Measurements from ENCODE around the gene CC2D2A.
"Not testable (repeated sequence)": the region's sequence is repeated elsewhere in the genome, so short reads cannot be mapped to it uniquely, and the experiment has no call there.

Gene CC2D2A

DNA sequence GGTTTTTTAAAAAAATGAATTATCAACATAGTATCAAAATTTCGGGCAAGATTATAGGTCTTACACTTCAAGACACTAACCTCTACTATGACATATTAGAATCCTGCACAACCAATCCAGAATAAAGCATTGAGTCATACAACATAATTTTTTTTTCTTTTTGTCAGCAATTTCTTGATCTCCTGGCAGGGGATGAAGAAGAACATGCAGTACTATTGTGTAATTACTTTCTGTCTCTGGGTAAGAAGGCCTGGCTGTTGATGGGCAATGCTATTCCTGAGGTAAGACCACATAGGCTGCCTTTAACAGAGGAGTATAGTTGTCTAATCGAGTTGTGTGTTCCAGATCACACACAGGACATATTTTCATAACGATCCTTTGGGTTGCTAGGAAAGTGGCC is 118.0 kb downstream of the CC2D2A start:
- Histone ChIP-seq H3K4me3 (no peak overlapping the region), H3K9ac (ENCODE audit: insufficient read length) (no peak overlapping the region), H3K27ac (no peak overlapping the region), H3K36me3 (ENCODE audit: insufficient read depth, low read length) (no peaks in the 10 kb centered on the region), H3K9me3 (ENCODE audit: low read depth, low read length) (no peaks in the 10 kb centered on the region)
- TF ChIP-seq EZH2 (IDR thresholded peaks at IDR 0.05) = no peak
- no peak for TF ChIP-seq POLR2AphosphoS5 (IDR thresholded peaks at IDR 0.05; ENCODE audit: borderline replicate concordance, low read depth, low read length)
- TF ChIP-seq FOXP2 (optimal IDR thresholded peaks at IDR 0.05; ENCODE audit: control extremely low read depth, extremely low read length, insufficient read depth) = no peak
- no peak for DNase-seq (ENCODE audit: low read depth, low spot score)

DNA sequence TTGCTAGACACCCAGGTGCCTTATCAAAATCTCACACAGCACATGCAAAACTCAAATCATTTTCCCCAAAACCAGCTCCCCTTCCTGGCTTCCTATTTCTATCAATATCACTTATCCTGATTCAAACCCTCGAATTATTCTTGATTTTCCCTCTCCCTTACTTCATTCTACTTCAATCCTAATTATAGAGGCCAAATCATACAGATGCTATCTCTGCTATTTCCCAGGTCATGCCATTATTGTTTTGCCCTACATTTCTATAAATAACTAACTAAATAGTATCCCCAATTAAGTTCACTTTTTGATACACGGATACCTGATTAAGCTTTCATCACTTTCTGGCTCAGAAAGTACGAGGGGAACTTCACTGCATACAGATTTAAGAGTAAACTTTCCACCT is 123.1 kb downstream of the CC2D2A start:
- Histone ChIP-seq H3K27ac (no peak overlapping the region), H3K4me3 (no peak overlapping the region), H3K36me3 (ENCODE audit: insufficient read depth, low read length) (no peaks in the 10 kb centered on the region), H3K9me3 (ENCODE audit: low read depth, low read length) (no peaks in the 10 kb centered on the region), H3K9ac (ENCODE audit: insufficient read length) (no peak overlapping the region)
- TF ChIP-seq FOXP2 (optimal IDR thresholded peaks at IDR 0.05; ENCODE audit: control extremely low read depth, extremely low read length, insufficient read depth) (no peak), EZH2 (IDR thresholded peaks at IDR 0.05) (no peak), POLR2AphosphoS5 (IDR thresholded peaks at IDR 0.05; ENCODE audit: borderline replicate concordance, low read depth, low read length) (no peak)
- DNase-seq (ENCODE audit: low read depth, low spot score) = no peak

DNA sequence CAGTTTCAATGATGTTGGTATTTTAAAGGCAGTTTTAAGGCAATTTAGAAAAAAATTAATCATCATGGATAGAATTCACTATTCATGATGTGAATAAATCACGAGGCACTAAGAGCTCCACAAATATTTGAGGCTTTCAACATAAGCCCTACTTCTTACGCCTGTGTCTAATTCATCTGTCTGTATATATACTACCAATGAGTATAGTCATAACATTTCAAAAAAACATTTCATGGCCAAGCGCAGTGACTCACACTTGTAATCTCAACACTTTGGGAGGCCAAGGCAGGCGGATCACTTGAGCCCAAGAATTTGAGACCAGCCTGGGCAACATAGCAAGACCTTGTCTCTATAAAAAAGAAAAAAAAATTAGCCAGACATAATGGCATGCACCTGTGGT is 129.0 kb downstream of the CC2D2A start:
- no peak for TF ChIP-seq EZH2 (IDR thresholded peaks at IDR 0.05)
- no peak for TF ChIP-seq FOXP2 (optimal IDR thresholded peaks at IDR 0.05; ENCODE audit: control extremely low read depth, extremely low read length, insufficient read depth)
- TF ChIP-seq POLR2AphosphoS5 (IDR thresholded peaks at IDR 0.05; ENCODE audit: borderline replicate concordance, low read depth, low read length) = no peak
- peaks cover 4% of the 10 kb centered on the region; the same call in 1 of the 2 replicates for H3K36me3 ChIP-seq (ENCODE audit: insufficient read depth, low read length)
- no peak overlapping the region for H3K9ac ChIP-seq (ENCODE audit: insufficient read length)
- H3K9me3 ChIP-seq (ENCODE audit: low read depth, low read length) = no peaks in the 10 kb centered on the region
- DNase-seq (ENCODE audit: low read depth, low spot score) = no peak
- H3K27ac ChIP-seq = no peak overlapping the region
- no peak overlapping the region for H3K4me3 ChIP-seq

DNA sequence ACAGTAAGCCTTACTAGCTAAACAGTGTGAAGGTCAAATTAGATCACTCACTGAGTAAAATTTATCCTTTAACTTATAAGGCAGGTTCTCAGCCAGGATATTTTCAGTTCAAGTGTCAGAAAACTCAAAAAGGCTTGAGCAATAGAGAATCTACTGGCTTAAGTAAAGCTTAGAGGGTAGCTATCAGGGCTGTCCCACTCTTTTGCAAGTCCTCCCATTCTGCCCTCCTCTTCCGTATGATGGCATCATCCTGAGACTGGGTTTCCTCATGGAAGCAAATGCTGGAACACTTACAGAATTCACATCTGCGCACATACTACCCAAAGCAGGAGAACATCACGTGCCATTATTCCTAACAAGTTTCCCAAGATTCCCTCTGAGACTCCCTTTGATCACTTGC is 130.5 kb downstream of the CC2D2A start:
- Histone ChIP-seq H3K9ac (ENCODE audit: insufficient read length) (no peak overlapping the region), H3K4me3 (no peak overlapping the region), H3K27ac (no peak overlapping the region), H3K9me3 (ENCODE audit: low read depth, low read length) (no peaks in the 10 kb centered on the region), H3K36me3 (ENCODE audit: insufficient read depth, low read length) (peaks cover 11% of the 10 kb centered on the region; the same call in 1 of the 2 replicates)
- no peak for TF ChIP-seq FOXP2 (optimal IDR thresholded peaks at IDR 0.05; ENCODE audit: control extremely low read depth, extremely low read length, insufficient read depth)
- TF ChIP-seq EZH2 (IDR thresholded peaks at IDR 0.05) = no peak
- TF ChIP-seq POLR2AphosphoS5 (IDR thresholded peaks at IDR 0.05; ENCODE audit: borderline replicate concordance, low read depth, low read length) = no peak
- no peak for DNase-seq (ENCODE audit: low read depth, low spot score)

DNA sequence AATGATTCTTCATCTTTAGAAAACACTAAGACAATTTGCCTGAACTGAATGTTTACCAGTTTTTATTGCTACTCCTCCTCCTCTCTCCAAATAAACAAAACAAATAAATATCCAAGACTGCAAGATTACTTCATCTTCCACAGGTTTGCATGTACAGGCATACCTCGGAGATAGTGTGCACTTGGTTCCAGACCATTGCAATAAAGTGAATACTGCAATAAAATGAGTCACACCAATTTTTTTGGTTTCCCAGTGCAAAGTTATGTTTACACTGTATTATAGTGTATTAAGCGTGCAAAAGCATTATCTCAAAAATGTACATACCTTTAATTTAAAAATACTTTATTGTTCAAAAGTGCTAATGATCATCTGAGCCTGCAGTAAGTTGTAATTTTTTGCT is 132.2 kb downstream of the CC2D2A start:
- Histone ChIP-seq H3K36me3 (ENCODE audit: insufficient read depth, low read length) (peaks cover 18% of the 10 kb centered on the region; the same call in 1 of the 2 replicates), H3K27ac (no peak overlapping the region), H3K9ac (ENCODE audit: insufficient read length) (no peak overlapping the region)

DNA sequence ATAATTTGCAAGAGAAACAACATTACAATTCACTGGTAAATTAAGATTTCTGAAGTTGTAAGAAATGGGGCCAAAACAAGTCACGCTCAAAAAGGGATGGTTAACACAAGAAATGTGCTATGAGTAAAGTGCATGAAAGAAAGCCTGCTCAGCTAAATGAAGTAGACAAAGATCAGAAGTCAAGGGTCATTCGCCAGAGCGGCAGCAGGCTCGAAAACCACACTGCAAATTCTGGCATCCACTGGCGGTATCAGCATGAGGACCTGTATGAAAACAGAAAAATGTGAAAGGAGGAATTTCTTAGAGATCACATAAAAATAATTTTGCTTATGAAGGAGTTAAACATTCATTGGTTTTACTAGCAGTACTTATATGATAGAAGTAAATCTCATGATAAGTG is 135.9 kb downstream of the CC2D2A start:
- Histone ChIP-seq H3K27ac (no peak overlapping the region), H3K4me3 (no peak overlapping the region), H3K9me3 (ENCODE audit: low read depth, low read length) (no peaks in the 10 kb centered on the region), H3K9ac (ENCODE audit: insufficient read length) (no peak overlapping the region), H3K36me3 (ENCODE audit: insufficient read depth, low read length) (peaks cover 14% of the 10 kb centered on the region; the same call in 1 of the 2 replicates)
- TF ChIP-seq POLR2AphosphoS5 (IDR thresholded peaks at IDR 0.05; ENCODE audit: borderline replicate concordance, low read depth, low read length) = no peak
- TF ChIP-seq EZH2 (IDR thresholded peaks at IDR 0.05) = no peak
- TF ChIP-seq FOXP2 (optimal IDR thresholded peaks at IDR 0.05; ENCODE audit: control extremely low read depth, extremely low read length, insufficient read depth) = no peak
- no peak for DNase-seq (ENCODE audit: low read depth, low spot score)

More for the DNA sequence above, 132.2 kb downstream of the CC2D2A start:
- H3K9me3 ChIP-seq (ENCODE audit: low read depth, low read length) = no peaks in the 10 kb centered on the region
- H3K4me3 ChIP-seq = no peak overlapping the region
- no peak for DNase-seq (ENCODE audit: low read depth, low spot score)
- TF ChIP-seq EZH2 (IDR thresholded peaks at IDR 0.05) (no peak), POLR2AphosphoS5 (IDR thresholded peaks at IDR 0.05; ENCODE audit: borderline replicate concordance, low read depth, low read length) (no peak), FOXP2 (optimal IDR thresholded peaks at IDR 0.05; ENCODE audit: control extremely low read depth, extremely low read length, insufficient read depth) (no peak)

DNA sequence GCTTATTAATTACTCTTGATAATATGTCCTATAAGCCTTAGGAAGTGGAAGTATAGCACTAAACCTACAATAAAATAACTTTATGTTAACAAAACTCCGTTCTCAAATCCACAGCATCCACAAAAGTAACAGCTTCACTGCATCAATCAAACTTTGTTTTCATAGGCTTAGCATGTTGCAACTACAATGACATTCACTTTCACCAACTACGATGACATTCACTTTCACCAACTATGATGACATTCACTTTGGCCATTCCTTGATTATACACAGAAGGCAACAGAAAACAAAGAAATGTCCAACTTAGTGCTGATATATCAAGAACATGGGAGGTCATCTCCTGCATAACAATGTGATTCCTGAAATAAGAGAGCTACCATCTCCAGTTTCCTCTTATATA is 141.2 kb downstream of the CC2D2A start:
- Histone ChIP-seq H3K36me3 (ENCODE audit: insufficient read depth, low read length) (peaks cover 1% of the 10 kb centered on the region; the same call in 1 of the 2 replicates), H3K9ac (ENCODE audit: insufficient read length) (no peak overlapping the region), H3K9me3 (ENCODE audit: low read depth, low read length) (no peaks in the 10 kb centered on the region), H3K4me3 (no peak overlapping the region), H3K27ac (no peak overlapping the region)
- DNase-seq (ENCODE audit: low read depth, low spot score) = no peak
- no peak for TF ChIP-seq EZH2 (IDR thresholded peaks at IDR 0.05)
- no peak for TF ChIP-seq POLR2AphosphoS5 (IDR thresholded peaks at IDR 0.05; ENCODE audit: borderline replicate concordance, low read depth, low read length)
- no peak for TF ChIP-seq FOXP2 (optimal IDR thresholded peaks at IDR 0.05; ENCODE audit: control extremely low read depth, extremely low read length, insufficient read depth)

DNA sequence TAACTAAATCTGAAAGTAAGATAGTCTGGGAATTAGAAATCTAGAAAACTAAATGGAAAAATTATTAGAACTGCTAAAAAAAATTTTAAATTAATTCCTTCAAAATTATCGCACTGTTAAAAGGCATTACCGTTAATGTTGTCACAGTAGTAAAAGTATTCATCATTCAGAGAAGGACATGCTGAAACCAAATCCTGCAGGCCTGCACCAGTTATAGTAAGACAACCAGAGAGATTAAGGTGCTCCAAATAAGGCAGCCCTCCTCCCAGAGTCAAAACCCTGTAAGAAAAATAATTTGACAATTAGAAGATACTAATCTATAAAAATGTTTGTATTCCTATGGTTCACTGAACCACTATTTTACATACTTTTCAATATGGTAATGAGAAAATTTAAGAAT is 142.5 kb downstream of the CC2D2A start:
- Histone ChIP-seq H3K9me3 (ENCODE audit: low read depth, low read length) (no peaks in the 10 kb centered on the region), H3K36me3 (ENCODE audit: insufficient read depth, low read length) (no peaks in the 10 kb centered on the region; the same call in 1 of the 2 replicates), H3K27ac (no peak overlapping the region), H3K9ac (ENCODE audit: insufficient read length) (no peak overlapping the region), H3K4me3 (no peak overlapping the region)
- no peak for DNase-seq (ENCODE audit: low read depth, low spot score)
- no peak for TF ChIP-seq FOXP2 (optimal IDR thresholded peaks at IDR 0.05; ENCODE audit: control extremely low read depth, extremely low read length, insufficient read depth)
- TF ChIP-seq POLR2AphosphoS5 (IDR thresholded peaks at IDR 0.05; ENCODE audit: borderline replicate concordance, low read depth, low read length) = no peak
- TF ChIP-seq EZH2 (IDR thresholded peaks at IDR 0.05) = no peak

DNA sequence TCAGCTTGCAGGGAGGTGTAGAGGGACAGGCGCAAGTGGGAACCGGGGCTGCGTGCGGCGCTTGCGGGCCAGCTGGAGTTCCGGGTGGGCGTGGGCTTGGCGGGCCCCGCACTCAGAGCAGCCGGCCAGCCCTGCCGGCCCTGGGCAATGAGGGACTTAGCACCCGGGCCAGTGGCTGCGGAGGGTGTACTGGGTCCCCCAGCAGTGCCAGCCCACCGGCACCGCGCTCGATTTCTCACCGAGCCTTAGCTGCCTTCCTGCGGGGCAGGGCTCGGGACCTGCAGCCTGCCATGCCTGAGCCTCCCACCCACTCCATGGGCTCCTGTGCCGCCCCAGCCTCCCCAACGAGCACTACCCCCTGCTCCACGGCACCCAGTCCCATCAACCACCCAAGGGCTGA is 145.2 kb downstream of the CC2D2A start:
- H3K27ac ChIP-seq; H3K9ac ChIP-seq (ENCODE audit: insufficient read length); H3K9me3 ChIP-seq (ENCODE audit: low read depth, low read length); H3K36me3 ChIP-seq (ENCODE audit: insufficient read depth, low read length); DNase-seq (ENCODE audit: low read depth, low spot score); H3K4me3 ChIP-seq: not testable (repeated sequence)

DNA sequence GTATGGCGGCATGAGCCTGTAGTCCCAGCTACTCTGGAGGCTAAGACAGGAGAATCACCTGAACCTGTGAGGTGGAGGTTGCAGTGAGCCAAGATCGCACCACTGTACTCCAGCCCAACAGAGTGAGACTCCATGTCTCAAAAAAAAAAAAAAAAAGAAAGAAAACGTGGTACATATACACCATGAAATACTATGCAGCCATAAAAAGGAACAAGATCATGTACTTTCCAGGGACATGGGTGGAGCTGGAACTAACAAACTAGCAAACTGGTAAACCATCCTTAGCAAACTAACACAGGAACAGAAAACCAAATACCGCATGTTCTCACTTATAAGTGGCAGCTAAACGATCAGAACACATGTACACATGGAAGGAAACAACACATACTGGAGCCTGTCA is 147.7 kb downstream of the CC2D2A start:
- not testable (repeated sequence) for H3K36me3 ChIP-seq (ENCODE audit: insufficient read depth, low read length); H3K9me3 ChIP-seq (ENCODE audit: low read depth, low read length); H3K27ac ChIP-seq; H3K4me3 ChIP-seq; DNase-seq (ENCODE audit: low read depth, low spot score); H3K9ac ChIP-seq (ENCODE audit: insufficient read length)
